K562 (cell line): ENCODE data around the gene MLXIPL. TPM values are rescaled to one million over a fixed set of nuclear protein-coding genes. Genes with fewer than 3 reads are reported as not detected.

Source experiments
- BRCA1 ChIP-seq, 2 experiments: fragments of 450-650 bp in 1 of 2; sonication (generic) in 1 of 2; formaldehyde crosslinking in 1 of 2; IDR thresholded peaks; 2 replicates each; pipeline versions ENCODE4 v1.5.0 to v1.6.1; 2017 to 2020; ENCODE audit warnings: mild to moderate bottlenecking in 1 of 2, missing genetic modification reagents in 1 of 2
- CBFB ChIP-seq: sonication (generic); formaldehyde crosslinking; IDR thresholded peaks from 2 replicates; pipeline ENCODE4 v1.4.0; 2020; ENCODE audit warnings: mild to moderate bottlenecking, missing genetic modification reagents
- CBX8 ChIP-seq: fragments of 200-600 bp; sonication (generic); IDR thresholded peaks from 2 replicates; pipeline ENCODE4 v1.6.1; 2012; ENCODE audit warnings: borderline replicate concordance, mixed run types, low read depth, mild to moderate bottlenecking, moderate library complexity, mixed read lengths, low read length, control low read depth, inconsistent platforms; ENCODE audit not compliant: poor library complexity, severe bottlenecking; ENCODE audit errors: extremely low read depth
- CHCHD3 ChIP-seq: fragments of 250-450 bp; sonication (Bioruptor Pico); IDR thresholded peaks from 2 replicates; pipeline ENCODE4 v2.1.2; 2022; ENCODE audit warnings: mild to moderate bottlenecking
- CREB3 ChIP-seq: fragments of 450-650 bp; conservative IDR thresholded peaks from 2 replicates; pipeline ENCODE4 v1.6.1; 2016; ENCODE audit warnings: missing genetic modification characterization, low read depth, mild to moderate bottlenecking, missing compliant biosample characterization, moderate library complexity
- ELK3 ChIP-seq: fragments of 450-650 bp; formaldehyde crosslinking; IDR thresholded peaks from 2 replicates; pipeline ENCODE4 v1.4.0; 2020; ENCODE audit warnings: mild to moderate bottlenecking
- GABPA ChIP-seq: fragments of 200-800 bp; sonication (Bioruptor generic); conservative IDR thresholded peaks from 2 replicates; pipeline ENCODE4 v1.6.1; 2016; ENCODE audit warnings: low read depth, missing genetic modification characterization, missing compliant biosample characterization
- GATA2 ChIP-seq: sonication (generic); formaldehyde crosslinking; IDR thresholded peaks from 2 replicates; pipeline ENCODE4 v1.4.0; 2020; ENCODE audit warnings: mild to moderate bottlenecking, missing genetic modification reagents
- GTF2A2 ChIP-seq: IDR thresholded peaks from 2 replicates; pipeline ENCODE4 v1.6.1; 2016; ENCODE audit warnings: mild to moderate bottlenecking, missing genetic modification characterization, missing compliant biosample characterization
- HNRNPUL1 ChIP-seq: fragments of 200-400 bp; formaldehyde crosslinking; IDR thresholded peaks from 2 replicates; pipeline ENCODE4 v1.6.1; 2017; ENCODE audit warnings: low read length
- KAT7 ChIP-seq: sonication (generic); formaldehyde crosslinking; IDR thresholded peaks from 2 replicates; pipeline ENCODE4 v1.8.0; 2022; ENCODE audit warnings: missing genetic modification reagents, mild to moderate bottlenecking, borderline replicate concordance
- L3MBTL2 ChIP-seq: fragments of 450-650 bp; IDR thresholded peaks from 2 replicates; pipeline ENCODE4 v1.6.1; 2016; ENCODE audit warnings: mild to moderate bottlenecking, moderate library complexity
- NKRF ChIP-seq: fragments of 450-650 bp; IDR thresholded peaks from 2 replicates; pipeline ENCODE4 v1.6.1; 2016; ENCODE audit warnings: borderline replicate concordance
- SNRNP70 ChIP-seq: fragments of 200-400 bp; formaldehyde crosslinking; optimal IDR thresholded peaks from 2 replicates; pipeline ENCODE3; 2017; ENCODE audit warnings: low read depth, low read length
- SP1 ChIP-seq: sonication (generic); formaldehyde crosslinking; IDR thresholded peaks from 2 replicates; pipeline ENCODE4 v1.8.1; 2022; ENCODE audit warnings: mild to moderate bottlenecking, missing genetic modification reagents
- SRSF3 ChIP-seq: fragments of 200-400 bp; formaldehyde crosslinking; IDR thresholded peaks from 2 replicates; pipeline ENCODE4 v1.6.1; 2016; ENCODE audit warnings: mild to moderate bottlenecking, low read length, moderate library complexity; ENCODE audit not compliant: insufficient read depth
- SRSF9 ChIP-seq: fragments of 200-400 bp; formaldehyde crosslinking; IDR thresholded peaks from 2 replicates; pipeline ENCODE4 v1.6.1; 2017; ENCODE audit warnings: low read depth, low read length, borderline replicate concordance
- TARDBP ChIP-seq: fragments of 450-650 bp; IDR thresholded peaks from 2 replicates; pipeline ENCODE4 v1.6.1; 2016
- TEAD1 ChIP-seq, 2 experiments: fragments of 450-650 bp in 1 of 2; sonication (generic) in 1 of 2; formaldehyde crosslinking; IDR thresholded peaks; 2 replicates each; pipeline versions ENCODE4 v1.4.0 to v1.8.0; 2020 to 2022; ENCODE audit warnings: mild to moderate bottlenecking in 2 of 2, missing genetic modification reagents in 1 of 2
- ZC3H4 ChIP-seq: sonication (generic); formaldehyde crosslinking; IDR thresholded peaks from 2 replicates; pipeline ENCODE4 v1.9.0; 2021; ENCODE audit warnings: missing genetic modification reagents, borderline replicate concordance
- ZC3H8 ChIP-seq: fragments of 450-650 bp; IDR thresholded peaks from 2 replicates; pipeline ENCODE4 v1.6.1; 2017
- ZFPM2 ChIP-seq: fragments of 250-450 bp; sonication (Bioruptor Pico); IDR thresholded peaks from 2 replicates; pipeline ENCODE4 v1.5.1; 2022; ENCODE audit warnings: mild to moderate bottlenecking
- ZKSCAN3 ChIP-seq: fragments of 250-450 bp; sonication (Bioruptor Pico); IDR thresholded peaks from 2 replicates; pipeline ENCODE4 v1.4.0; 2020
- ZNF146 ChIP-seq: IDR thresholded peaks from one replicate; pipeline ENCODE4 v1.6.1; 2018; ENCODE audit warnings: missing compliant biosample characterization; ENCODE audit not compliant: unreplicated experiment
- ZNF184 ChIP-seq: sonication (generic); formaldehyde crosslinking; IDR thresholded peaks from 2 replicates; pipeline ENCODE4 v1.5.0; 2020; ENCODE audit warnings: missing genetic modification reagents
- ZNF3 ChIP-seq: fragments of 250-450 bp; sonication (Bioruptor Pico); IDR thresholded peaks from 2 replicates; pipeline ENCODE4 v1.5.0; 2021; ENCODE audit warnings: mild to moderate bottlenecking, moderate library complexity
- ZNF584 ChIP-seq: fragments of 200-800 bp; sonication (Bioruptor generic); IDR thresholded peaks from 2 replicates; pipeline ENCODE4 v1.6.1; 2016; ENCODE audit warnings: low read depth, mild to moderate bottlenecking, missing genetic modification characterization, missing compliant biosample characterization
- polyA plus RNA-seq, 8 experiments: library from polyadenylated mRNA; depleted of rRNA in 4 of 8; stranded (reverse) in 5 of 8; unstranded in 3 of 8; fragments of >200 nt; fragmentation: Nextera tagmentation in 2 of 8; fragmentation: Illumina TruSeq in 1 of 8; extraction: Ambion mirVana in 2 of 8; extraction: Trizol in 1 of 8; gene quantifications; 2 replicates each; pipeline versions ENCODE4 v1.2.1 to v1.2.3, GENCODE V29; 2011 to 2014; ENCODE audit warnings: inconsistent platforms in 1 of 8, missing spikeins in 1 of 8
- total RNA-seq, 7 experiments: library from RNA; depleted of rRNA in 6 of 7; stranded (reverse); fragments of >200 nt in 6 of 7; fragmentation: Illumina TruSeq in 2 of 7; extraction: Trizol in 2 of 7; gene quantifications; 2 replicates each; pipeline versions ENCODE4 v1.2.1 to v1.2.3, GENCODE V29; 2011 to 2021; ENCODE audit warnings: low replicate concordance in 1 of 7

The MLXIPL gene
- total and polyA plus RNA-seq, 9 of the 15 experiments (the other 6 are each of a cell fraction or from before 2014, with no cell fraction given), result 0.11 to 18.4 (median 1.4) TPM

GRCh38 chr7:73612598-73613269, 11.6 kb downstream of the MLXIPL start (continued):
- TF ChIP-seq ELK3 (no peak), TARDBP (peak; percentile 80; the same call in 1 of the 2 replicates), TEAD1 (CRISPR knock-in tag; IDR thresholded peaks at IDR 0.05) (0 out of 4 replicates have a peak, but pooled peaks of 1 of the 2 experiments have one; percentile 16), GABPA (tag) (no peak), NKRF (peak; percentile 6; the same call in 1 of the 2 replicates), SNRNP70 (no peak), CBFB (CRISPR knock-in tag) (no peak), ZNF3 (CRISPR knock-in tag) (no peak), ZKSCAN3 (CRISPR knock-in tag) (no peak), ZNF146 (CRISPR knock-in tag) (no peak), SP1 (CRISPR knock-in tag) (peak; percentile 43; the same call in 1 of the 2 replicates), KAT7 (no peak), ZC3H4 (CRISPR knock-in tag) (no peak), ZC3H8 (no peak), L3MBTL2 (peak; percentile 85), HNRNPUL1 (no peak), CHCHD3 (CRISPR knock-in tag) (no peak), ZNF584 (peak; percentile 80; the same call in 1 of the 2 replicates), GATA2 (peak; percentile 94), GTF2A2 (tag) (no peak), SRSF3 (no peak), SRSF9 (no peak), CREB3 (tag) (no peak), CBX8 (no peak), BRCA1 (IDR thresholded peaks at IDR 0.05) (no peak), BRCA1 (CRISPR knock-in tag; IDR thresholded peaks at IDR 0.05) (no peak), ZNF184 (no peak), ZFPM2 (no peak)
